ENCODE measurements around the gene AKAP3. TPM values are rescaled to one million over a fixed set of nuclear protein-coding genes. Genes with fewer than 3 reads are reported as not detected.

Gene AKAP3
- total and polyA plus RNA-seq, 8 donors = 0.29 to 1.3 (median 0.48) TPM; not detected in 2

DNA sequence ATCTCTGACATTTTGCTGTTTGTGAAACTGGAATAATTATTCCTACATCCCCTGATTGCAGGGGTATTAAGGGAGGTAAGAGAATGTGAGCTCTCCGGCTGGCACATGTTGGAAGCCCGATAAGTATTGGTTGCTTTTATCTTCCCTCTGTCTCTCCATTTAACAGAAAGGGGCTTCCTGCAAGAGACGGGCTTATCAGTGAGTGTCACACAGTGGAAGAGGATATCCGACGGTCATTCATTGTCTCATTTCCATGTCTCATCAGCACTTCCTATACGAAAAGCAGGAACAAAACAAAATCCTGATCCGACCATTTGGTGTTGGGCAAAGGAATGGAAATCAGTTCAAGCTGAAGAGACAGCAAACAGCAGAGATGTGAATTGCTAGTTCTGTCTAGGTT is 76.2 kb downstream of the AKAP3 start:
- no peak for TF ChIP-seq POLR2AphosphoS5 (IDR thresholded peaks at IDR 0.05)

DNA sequence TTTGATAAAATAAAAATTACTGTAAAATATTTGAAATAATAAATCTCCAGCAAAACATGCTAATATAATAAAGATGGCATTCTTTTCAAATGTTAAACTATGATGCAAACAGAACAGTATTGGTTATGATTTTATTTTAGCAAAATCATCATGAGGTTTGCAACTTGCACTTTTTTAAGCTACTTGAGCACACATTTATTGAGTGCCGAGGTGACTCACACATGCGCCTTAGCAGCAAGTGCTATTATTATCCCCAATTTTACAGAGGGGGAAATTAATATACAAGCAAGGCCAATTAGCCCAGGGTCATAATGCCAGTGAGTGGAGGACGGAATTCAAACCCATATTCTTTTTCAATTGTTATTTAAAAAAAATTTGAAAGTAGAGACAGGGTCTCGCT is 79.6 kb downstream of the AKAP3 start:
- 91 to 95% (median 92%) methylated on average over 4 of the region's 4 CpGs for WGBS, 5 donors

More for the DNA sequence above, 76.2 kb downstream of the AKAP3 start:
- DNase-seq = peak in 1 of 2 donors; percentile 34
- intact Hi-C loops (cut with DNase I; ENCODE audit: low total_unique reads) = no loop called here
- no peaks in the 10 kb centered on the region for H3K27me3 ChIP-seq
- H3K4me3 ChIP-seq = no peak overlapping the region
- no peak overlapping the region for H3K27ac ChIP-seq
- no peaks in the 10 kb centered on the region for H3K9me3 ChIP-seq
- no peaks in the 10 kb centered on the region for H3K36me3 ChIP-seq
- 78 to 84% (median 80%) methylated on average over 7 of the region's 7 CpGs for WGBS, 5 donors
- H3K4me1 ChIP-seq = no peaks in the 10 kb centered on the region

DNA sequence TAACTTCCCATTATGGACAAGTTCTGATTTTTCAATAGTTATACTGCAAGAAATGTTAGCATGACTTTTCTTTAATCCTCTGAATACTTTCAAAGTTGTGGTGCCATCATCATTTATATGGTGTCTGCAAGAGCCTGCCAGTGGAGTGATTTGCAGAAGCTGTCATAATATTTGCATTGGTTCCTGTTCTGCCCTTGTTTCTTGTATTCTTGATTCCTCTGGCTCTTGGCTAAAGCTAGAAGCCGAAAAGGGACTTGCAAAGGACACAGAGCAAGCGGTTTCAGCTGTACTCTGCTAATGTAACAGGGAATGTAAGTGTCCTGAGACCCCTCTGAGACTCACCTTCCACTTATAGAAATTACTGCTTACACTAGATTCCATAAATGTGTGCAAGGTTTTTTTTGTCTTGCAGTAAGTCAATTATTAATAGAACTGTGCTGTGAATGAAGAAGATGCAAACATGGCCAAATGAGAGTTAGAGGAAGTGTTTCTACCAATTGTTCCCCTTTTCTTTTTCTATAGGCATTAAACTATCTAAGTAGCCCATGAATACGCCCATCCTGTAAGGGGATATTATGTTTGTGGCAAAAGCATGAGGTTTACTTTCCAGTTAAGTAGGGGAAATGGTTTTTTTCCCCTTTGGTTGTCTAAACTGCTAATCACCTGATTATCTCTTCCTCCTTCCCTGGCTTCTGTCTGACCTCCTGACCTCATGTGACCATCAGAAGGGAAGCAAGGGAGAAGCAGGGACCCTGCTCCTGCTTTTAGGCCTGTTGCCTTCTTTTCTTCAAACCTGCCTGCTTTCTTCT is 81.6 kb downstream of the AKAP3 start:
- no peaks in the 10 kb centered on the region for H3K9me3 ChIP-seq
- H3K4me3 ChIP-seq = no peak overlapping the region
- TF ChIP-seq POLR2A (IDR thresholded peaks at IDR 0.05) = no peak
- TF ChIP-seq, protein P1, sequence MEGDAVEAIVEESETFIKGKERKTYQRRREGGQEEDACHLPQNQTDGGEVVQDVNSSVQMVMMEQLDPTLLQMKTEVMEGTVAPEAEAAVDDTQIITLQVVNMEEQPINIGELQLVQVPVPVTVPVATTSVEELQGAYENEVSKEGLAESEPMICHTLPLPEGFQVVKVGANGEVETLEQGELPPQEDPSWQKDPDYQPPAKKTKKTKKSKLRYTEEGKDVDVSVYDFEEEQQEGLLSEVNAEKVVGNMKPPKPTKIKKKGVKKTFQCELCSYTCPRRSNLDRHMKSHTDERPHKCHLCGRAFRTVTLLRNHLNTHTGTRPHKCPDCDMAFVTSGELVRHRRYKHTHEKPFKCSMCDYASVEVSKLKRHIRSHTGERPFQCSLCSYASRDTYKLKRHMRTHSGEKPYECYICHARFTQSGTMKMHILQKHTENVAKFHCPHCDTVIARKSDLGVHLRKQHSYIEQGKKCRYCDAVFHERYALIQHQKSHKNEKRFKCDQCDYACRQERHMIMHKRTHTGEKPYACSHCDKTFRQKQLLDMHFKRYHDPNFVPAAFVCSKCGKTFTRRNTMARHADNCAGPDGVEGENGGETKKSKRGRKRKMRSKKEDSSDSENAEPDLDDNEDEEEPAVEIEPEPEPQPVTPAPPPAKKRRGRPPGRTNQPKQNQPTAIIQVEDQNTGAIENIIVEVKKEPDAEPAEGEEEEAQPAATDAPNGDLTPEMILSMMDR (IDR thresholded peaks at IDR 0.05) = no peak
- TF ChIP-seq POLR2AphosphoS5 (IDR thresholded peaks at IDR 0.05) = no peak
- no peak for TF ChIP-seq EP300 (IDR thresholded peaks at IDR 0.05)
- peaks cover 0 to 5% (median 0%) of the 10 kb centered on the region in 3 donors for H3K27me3 ChIP-seq
- H3K27ac ChIP-seq = peak overlapping the region in 1 of 5 donors; percentile 1
- 45 to 53% (median 50%) methylated on average over 3 of the region's 3 CpGs for WGBS, 5 donors
- intact Hi-C loops (cut with DNase I; ENCODE audit: low total_unique reads) = no loop called here
- DNase-seq = peak in 1 of 2 donors; percentile 15
- peaks cover 0 to 5% (median 3%) of the 10 kb centered on the region in 4 donors for H3K4me1 ChIP-seq
- H3K36me3 ChIP-seq = no peaks in the 10 kb centered on the region

More for the DNA sequence above, 79.6 kb downstream of the AKAP3 start:
- TF ChIP-seq, protein P1 (IDR thresholded peaks at IDR 0.05) = no peak
- TF ChIP-seq EP300 (IDR thresholded peaks at IDR 0.05) = no peak
- TF ChIP-seq POLR2AphosphoS5 (IDR thresholded peaks at IDR 0.05) = no peak
- TF ChIP-seq POLR2A (IDR thresholded peaks at IDR 0.05) = no peak
- no peaks in the 10 kb centered on the region for H3K27me3 ChIP-seq
- no peaks in the 10 kb centered on the region for H3K36me3 ChIP-seq
- no peak overlapping the region for H3K4me3 ChIP-seq
- H3K4me1 ChIP-seq = no peaks in the 10 kb centered on the region
- H3K27ac ChIP-seq = no peak overlapping the region
- DNase-seq = no peak
- intact Hi-C loops (cut with DNase I; ENCODE audit: low total_unique reads) = no loop called here
- H3K9me3 ChIP-seq = no peaks in the 10 kb centered on the region

DNA sequence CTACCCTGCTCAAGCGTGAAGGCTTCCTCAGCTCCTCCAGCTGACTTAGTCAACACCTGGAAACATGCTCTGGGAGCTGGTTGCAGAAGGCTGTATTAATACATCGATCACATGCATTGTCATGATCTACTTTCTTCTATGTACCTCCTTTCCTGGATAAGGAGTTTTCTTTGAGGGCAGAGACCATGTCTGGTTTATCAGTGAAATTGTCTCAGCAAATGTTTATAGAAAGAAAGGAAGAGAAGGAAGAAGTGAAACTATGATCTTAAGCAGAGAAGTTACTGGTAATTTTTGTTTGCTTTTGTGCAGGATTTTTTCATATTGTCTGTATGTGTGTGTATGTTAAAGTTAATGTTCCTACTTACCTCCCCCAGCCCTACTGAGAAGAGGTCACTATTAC is 82.4 kb downstream of the AKAP3 start:
- DNase-seq = no peak
- Histone ChIP-seq H3K4me1 (peaks cover 0 to 13% (median 10%) of the 10 kb centered on the region in 4 donors), H3K36me3 (no peaks in the 10 kb centered on the region), H3K9me3 (no peaks in the 10 kb centered on the region), H3K27ac (no peak overlapping the region), H3K27me3 (peaks cover 0 to 6% (median 0%) of the 10 kb centered on the region in 3 donors), H3K4me3 (no peak overlapping the region)
- TF ChIP-seq EP300 (IDR thresholded peaks at IDR 0.05) (no peak), POLR2AphosphoS5 (IDR thresholded peaks at IDR 0.05) (no peak), POLR2A (IDR thresholded peaks at IDR 0.05) (no peak)
- TF ChIP-seq, protein P1 (IDR thresholded peaks at IDR 0.05) = no peak
- intact Hi-C loops (cut with DNase I; ENCODE audit: low total_unique reads) = no loop called here
- 84 to 90% (median 88%) methylated on average over 2 of the region's 2 CpGs for WGBS, 5 donors

Other genes starting within 250 kb of the AKAP3 start
- not detected for gene FGF6, start 203.2 kb downstream of the AKAP3 start, total RNA-seq
- gene FGF6, start 203.2 kb downstream of the AKAP3 start, polyA plus RNA-seq = not detected
- 10 to 100 TPM in 2 of 5 donors, 1 to 10 TPM in 2, not detected in 1; 4.6 to 20.2 (median 10.6) TPM for gene RAD51AP1, start 110.2 kb downstream of the AKAP3 start, total RNA-seq
- 1 to 10 TPM; 2.5 to 5.0 (median 4.3) TPM for gene RAD51AP1, start 110.2 kb downstream of the AKAP3 start, polyA plus RNA-seq
- 10 to 100 TPM in 4 of 5 donors, not detected in 1; 16.5 to 34.8 (median 23.6) TPM for gene DYRK4, start 86.8 kb downstream of the AKAP3 start, total RNA-seq
- gene DYRK4, start 86.8 kb downstream of the AKAP3 start, polyA plus RNA-seq = 10 to 100 TPM; 29.0 to 41.0 (median 37.0) TPM
- 10 to 100 TPM; 10.5 to 72.4 (median 48.8) TPM for gene NDUFA9, start 63 bp upstream of the AKAP3 start, total RNA-seq
- gene NDUFA9, start 63 bp upstream of the AKAP3 start, polyA plus RNA-seq = 10 to 100 TPM; 48.7 to 71.3 (median 60.0) TPM
- 10 to 100 TPM in 1 of 5 donors, 1 to 10 TPM in 2, under 1 TPM in 1, not detected in 1; 0.87 to 19.7 (median 1.2) TPM for gene GALNT8, start 71.3 kb upstream of the AKAP3 start, total RNA-seq
- gene GALNT8, start 71.3 kb upstream of the AKAP3 start, polyA plus RNA-seq = under 1 TPM in 2 of 3 donors, not detected in 1; 0.28 to 0.31 TPM